Transverse colon (tissue), 4 donors: Measurements from ENCODE around the gene WRNIP1. TPM values are rescaled to one million over a fixed set of nuclear protein-coding genes. Genes with fewer than 3 reads are reported as not detected.

Source experiments
- DNase-seq: peaks from one replicate; pipeline ENCODE4 v3.0.0-alpha.2; 2019
- H3K27ac ChIP-seq, 4 donors: fragments of 200-600 bp; sonication (generic); 2 replicates each; pipeline ENCODE4 v1.5.1; 2016 to 2018; ENCODE audit warnings: inconsistent platforms in 4 of 4
- H3K27me3 ChIP-seq: fragments of 200-600 bp; sonication (generic); 2 replicates; pipeline ENCODE4 v1.5.1; 2017; ENCODE audit warnings: inconsistent platforms
- H3K36me3 ChIP-seq, 4 donors: fragments of 200-600 bp; sonication (generic); 2 replicates each; pipeline ENCODE4 v1.5.1; 2017 to 2019; ENCODE audit warnings: inconsistent platforms in 4 of 4
- H3K4me1 ChIP-seq, 4 donors: fragments of 200-600 bp; sonication (generic); 2 replicates each; pipeline ENCODE4 v1.5.1; 2017 to 2020; ENCODE audit warnings: inconsistent platforms in 4 of 4
- H3K4me3 ChIP-seq, 4 donors: fragments of 200-600 bp; sonication (generic); 1 replicate in 1 of 4; 2 replicates in 3 of 4; pipeline versions ENCODE4 v1.5.1 to v1.6.1; 2017 to 2019; ENCODE audit warnings: inconsistent platforms in 4 of 4
- H3K9me3 ChIP-seq, 2 donors: fragments of 200-600 bp; sonication (generic); 2 replicates each; pipeline ENCODE4 v1.5.1; 2017 to 2019; ENCODE audit warnings: inconsistent platforms in 2 of 2
- CTCF ChIP-seq, 5 experiments: fragments of 200-600 bp in 3 of 5; fragments of 450-650 bp in 2 of 5; sonication (generic) in 3 of 5; IDR thresholded peaks; 1 replicate in 2 of 5; 2 replicates in 3 of 5; pipeline ENCODE4 v1.5.1; 2016 to 2017; ENCODE audit warnings: antibody characterized with exemption in 5 of 5, inconsistent platforms in 3 of 5, mild to moderate bottlenecking in 2 of 5, moderate library complexity in 1 of 5
- EP300 ChIP-seq: sonication (generic); formaldehyde crosslinking; IDR thresholded peaks from one replicate; pipeline ENCODE4 v1.6.1; 2017; ENCODE audit warnings: antibody characterized with exemption, low read depth
- POLR2A ChIP-seq: fragments of 450-650 bp; IDR thresholded peaks from one replicate; pipeline ENCODE4 v1.6.1; 2016; ENCODE audit warnings: antibody characterized with exemption, mild to moderate bottlenecking, moderate library complexity
- POLR2AphosphoS5 ChIP-seq, 3 donors: sonication (generic); formaldehyde crosslinking; IDR thresholded peaks; one replicate each; pipeline ENCODE4 v1.6.1; 2016; ENCODE audit warnings: antibody characterized with exemption in 3 of 3
- WGBS, 2 donors: methylation state at CpG; one replicate each; pipeline ENCODE4 v1.1.5; 2018; ENCODE audit warnings: low coverage in 1 of 2; 5-methylcytosine and 5-hydroxymethylcytosine counted together
- in situ Hi-C, 4 donors: fragments of 200-750 bp; cut with MboI; loops; one replicate each; pipeline versions ENCODE4 v1.15.0 to v1.15.1; 2017; ENCODE audit warnings: low sequenced_read_pairs in 3 of 4, low pct_ligation_motif_present in 1 of 4, low pct_unique_long_range_greater_than_20kb in 1 of 4
- intact Hi-C: fragments of 100-400 bp; cut with DNase I; formaldehyde crosslinking; loops from one replicate; pipeline ENCODE4 v1.15.1; 2023; ENCODE audit warnings: low total_unique reads
- total RNA-seq, 4 donors: library from RNA; depleted of rRNA; stranded (reverse); fragments of >200 nt; gene quantifications; one replicate each; pipeline ENCODE4 v1.1.0, GENCODE V29; 2016

The WRNIP1 gene
- total RNA-seq, 4 donors from 2014 or later, result 58.3 to 105 (median 65.8) TPM

GRCh38 chr6:2766767-2767656 is 1.8 kb downstream of the WRNIP1 start:
- 5 to 10% methylated on average over 13 of the region's 13 CpGs for WGBS, 2 donors
- no peak for DNase-seq
- no peaks in the 10 kb centered on the region for H3K9me3 ChIP-seq
- peak overlapping the region; percentile 94 to 100 (median 98) for H3K27ac ChIP-seq
- H3K27me3 ChIP-seq, result no peaks in the 10 kb centered on the region
- in situ Hi-C loops (no loop called here), intact Hi-C loops (no loop called here)
- TF ChIP-seq EP300 (no peak), POLR2A (no peak), POLR2AphosphoS5 (IDR thresholded peaks at IDR 0.05) (no peak), CTCF (IDR thresholded peaks at IDR 0.05) (peak in 1 of 5 experiments; percentile 38)
- peaks cover 0 to 6% (median 3%) of the 10 kb centered on the region in 4 donors for H3K36me3 ChIP-seq
- peaks cover 26 to 50% (median 34%) of the 10 kb centered on the region in 4 donors for H3K4me1 ChIP-seq
- H3K4me3 ChIP-seq, result peak overlapping the region; percentile 59 to 96 (median 74)

- Histone ChIP-seq H3K36me3 (peaks cover 0 to 8% (median 3%) of the 10 kb centered on the region in 4 donors), H3K9me3 (no peaks in the 10 kb centered on the region), H3K4me3 (peak overlapping the region in 3 of 4 donors; percentile 70 to 96 (median 79)), H3K27me3 (no peaks in the 10 kb centered on the region), H3K4me1 (peaks cover 26 to 50% (median 34%) of the 10 kb centered on the region in 4 donors), H3K27ac (peak overlapping the region in 2 of 4 donors; percentile 94 to 100)
- WGBS, 2 donors, result 55 to 65% methylated on average over 8 to 9 of the region's 9 CpGs
- TF ChIP-seq EP300, result no peak
- in situ Hi-C loops (no loop called here), intact Hi-C loops (no loop called here)
- DNase-seq, result no peak
Observed at GRCh38 chr6:2767657-2768524, 2.7 kb downstream of the WRNIP1 start.

- H3K27ac ChIP-seq, result no peak overlapping the region
- no peak for TF ChIP-seq POLR2A
- TF ChIP-seq CTCF (IDR thresholded peaks at IDR 0.05), result no peak
- TF ChIP-seq EP300, result no peak
- no peak for TF ChIP-seq POLR2AphosphoS5 (IDR thresholded peaks at IDR 0.05)
Observed at GRCh38 chr6:2768696-2769095, 3.5 kb downstream of the WRNIP1 start.

GRCh38 chr6:2770171-2770570 is 5.0 kb downstream of the WRNIP1 start:
- intact Hi-C loops, result no loop called here
- Histone ChIP-seq H3K9me3 (no peaks in the 10 kb centered on the region), H3K27me3 (no peaks in the 10 kb centered on the region), H3K36me3 (peaks cover 0 to 24% (median 3%) of the 10 kb centered on the region in 4 donors), H3K27ac (no peak overlapping the region), H3K4me3 (no peak overlapping the region), H3K4me1 (peaks cover 26 to 44% (median 34%) of the 10 kb centered on the region in 4 donors)
- in situ Hi-C loops, result no loop called here
- 63 to 71% methylated on average over 5 to 13 of the region's 13 CpGs for WGBS, 2 donors
- no peak for DNase-seq
- no peak for TF ChIP-seq POLR2A
- TF ChIP-seq EP300, result no peak

More at GRCh38 chr6:2768696-2769095, 3.5 kb downstream of the WRNIP1 start:
- intact Hi-C loops (no loop called here), in situ Hi-C loops (no loop called here)
- Histone ChIP-seq H3K9me3 (no peaks in the 10 kb centered on the region), H3K36me3 (peaks cover 0 to 15% (median 3%) of the 10 kb centered on the region in 4 donors), H3K4me3 (peak overlapping the region in 1 of 4 donors; percentile 79), H3K4me1 (peaks cover 26 to 50% (median 34%) of the 10 kb centered on the region in 4 donors), H3K27me3 (no peaks in the 10 kb centered on the region)
- WGBS, 2 donors, result 21 to 30% methylated on average over 6 of the region's 6 CpGs
- DNase-seq, result no peak

- peaks cover 0 to 24% (median 3%) of the 10 kb centered on the region in 4 donors for H3K36me3 ChIP-seq
- no peak for DNase-seq
- H3K27ac ChIP-seq, result no peak overlapping the region
- peaks cover 26 to 44% (median 34%) of the 10 kb centered on the region in 4 donors for H3K4me1 ChIP-seq
- in situ Hi-C loops, result no loop called here
- no peak overlapping the region for H3K4me3 ChIP-seq
- TF ChIP-seq POLR2A, result no peak
- no peak for TF ChIP-seq EP300
- no peak for TF ChIP-seq CTCF (IDR thresholded peaks at IDR 0.05)
- TF ChIP-seq POLR2AphosphoS5 (IDR thresholded peaks at IDR 0.05), result no peak
- H3K27me3 ChIP-seq, result no peaks in the 10 kb centered on the region
- no peaks in the 10 kb centered on the region for H3K9me3 ChIP-seq
- WGBS, 2 donors, result 94 to 96% methylated on average over 2 to 3 of the region's 4 CpGs
- intact Hi-C loops, result no loop called here
Observed at GRCh38 chr6:2771079-2771478, 5.9 kb downstream of the WRNIP1 start.
